GM10847 (cell line): ENCODE results near the gene MBOAT1.

Source experiments
- POLR2A ChIP-seq: IDR thresholded peaks from 2 replicates; pipeline ENCODE4 v1.6.1; 2011; ENCODE audit not compliant: insufficient read length; ENCODE audit errors: extremely low read depth

The MBOAT1 gene

GRCh38 chr6:20236344-20236743, 24.1 kb upstream of the MBOAT1 start:
- TF ChIP-seq POLR2A, result no peak

DNA sequence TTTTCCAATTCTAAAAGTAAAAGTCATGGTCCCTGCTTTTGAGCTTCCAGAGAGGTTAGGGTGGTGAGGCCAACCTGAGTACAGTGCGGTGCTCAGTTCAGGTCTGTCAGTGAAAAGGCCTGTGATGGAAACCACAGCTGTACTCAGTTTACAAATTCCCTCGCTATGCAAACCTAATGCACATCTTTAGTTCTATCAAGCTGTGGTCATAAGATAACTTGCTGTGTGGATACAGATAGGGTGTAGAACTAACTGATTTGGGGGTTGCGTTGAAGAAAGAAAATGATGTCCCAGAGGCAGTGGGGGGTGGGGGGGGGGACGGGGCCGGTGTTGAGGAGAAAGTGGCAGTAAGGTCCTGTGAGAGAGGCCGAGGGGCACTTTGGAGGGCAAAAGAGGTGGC, 22.8 kb upstream of the MBOAT1 start:
- no peak for TF ChIP-seq POLR2A

GRCh38 chr6:20234136-20234535, 21.9 kb upstream of the MBOAT1 start:
- TF ChIP-seq POLR2A, result no peak

GRCh38 chr6:20233007-20233730, 20.9 kb upstream of the MBOAT1 start:
- TF ChIP-seq POLR2A, result no peak

- no peak for TF ChIP-seq POLR2A
Observed at GRCh38 chr6:20232188-20232587, 19.9 kb upstream of the MBOAT1 start.

DNA sequence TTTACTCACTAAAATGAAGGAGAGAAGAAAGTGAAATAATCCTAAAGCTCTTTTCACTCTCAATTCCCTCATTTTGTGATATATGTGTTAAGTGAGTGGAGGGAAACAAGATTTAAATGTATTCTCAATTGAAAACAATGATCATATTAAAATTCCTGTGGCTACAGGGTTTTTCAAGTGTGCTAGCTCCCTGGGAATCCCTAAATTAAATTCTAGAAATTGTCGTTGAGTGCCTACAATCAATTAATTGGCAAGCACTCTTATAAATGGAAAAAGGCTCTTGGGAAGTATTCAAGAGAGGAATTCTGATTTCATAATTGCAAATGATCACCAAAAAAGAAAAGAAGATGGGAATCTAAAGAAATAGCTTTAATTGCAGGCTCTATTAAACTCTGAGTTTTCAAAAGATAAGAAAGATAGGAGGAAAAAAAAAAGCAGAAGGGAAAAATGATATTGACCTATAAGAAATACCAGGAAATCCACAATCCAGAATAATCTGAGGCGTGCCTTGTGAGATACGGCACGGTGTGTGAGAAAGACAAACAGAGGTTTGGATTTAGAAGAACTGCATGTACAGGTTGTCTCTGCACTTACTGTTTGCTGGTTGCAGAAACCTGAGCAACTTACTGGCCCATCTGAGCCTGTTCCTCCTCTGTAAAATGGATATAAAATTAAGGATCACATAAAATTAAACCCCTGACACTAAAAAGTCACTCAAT, 18.3 kb upstream of the MBOAT1 start:
- TF ChIP-seq POLR2A, result no peak

GRCh38 chr6:20229881-20230280, 17.6 kb upstream of the MBOAT1 start:
- no peak for TF ChIP-seq POLR2A

DNA sequence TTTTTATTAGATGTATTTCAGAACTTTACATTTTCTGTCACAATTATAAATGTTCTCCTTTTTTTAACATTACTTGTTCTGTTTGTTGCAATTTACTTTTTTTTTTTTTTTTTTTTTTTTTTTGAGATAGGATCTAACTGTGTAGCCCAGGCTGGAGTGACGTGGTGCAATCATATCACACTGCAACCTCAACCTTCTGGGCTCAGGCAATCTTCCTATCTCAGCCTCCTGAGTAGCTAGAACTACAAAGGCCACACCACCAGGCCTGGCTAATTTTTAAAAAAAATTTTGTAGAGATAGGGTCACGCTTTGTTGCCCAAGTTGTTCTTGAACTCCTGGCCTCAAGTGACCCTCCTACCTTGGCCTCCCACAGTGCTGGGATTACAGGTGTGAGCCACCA, 15.1 kb upstream of the MBOAT1 start:
- TF ChIP-seq POLR2A, result no peak

GRCh38 chr6:20223141-20223540, 10.9 kb upstream of the MBOAT1 start:
- TF ChIP-seq POLR2A, result no peak

GRCh38 chr6:20221421-20221820, 9.2 kb upstream of the MBOAT1 start:
- TF ChIP-seq POLR2A, result no peak

- TF ChIP-seq POLR2A, result no peak
Observed at GRCh38 chr6:20220359-20220758, 8.1 kb upstream of the MBOAT1 start.

DNA sequence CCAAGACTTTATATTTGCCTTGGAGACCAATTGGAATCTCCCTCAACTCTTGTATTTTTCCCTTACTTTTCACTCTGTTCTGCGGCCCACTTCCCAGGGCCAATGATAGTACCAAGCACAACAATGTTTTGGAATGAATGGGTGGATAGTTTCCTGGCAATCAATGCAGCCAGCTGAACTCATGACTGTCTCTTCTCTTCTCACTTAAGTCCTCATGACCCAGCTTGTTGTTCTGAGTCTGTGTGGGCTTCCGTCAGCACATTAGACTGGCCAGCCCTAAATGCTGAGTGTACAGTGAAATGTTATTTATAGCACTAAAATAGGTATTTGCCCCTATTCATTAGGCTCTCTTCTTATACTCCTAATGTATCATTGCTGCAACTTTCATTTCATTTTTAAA, 5.6 kb upstream of the MBOAT1 start:
- no peak for TF ChIP-seq POLR2A

DNA sequence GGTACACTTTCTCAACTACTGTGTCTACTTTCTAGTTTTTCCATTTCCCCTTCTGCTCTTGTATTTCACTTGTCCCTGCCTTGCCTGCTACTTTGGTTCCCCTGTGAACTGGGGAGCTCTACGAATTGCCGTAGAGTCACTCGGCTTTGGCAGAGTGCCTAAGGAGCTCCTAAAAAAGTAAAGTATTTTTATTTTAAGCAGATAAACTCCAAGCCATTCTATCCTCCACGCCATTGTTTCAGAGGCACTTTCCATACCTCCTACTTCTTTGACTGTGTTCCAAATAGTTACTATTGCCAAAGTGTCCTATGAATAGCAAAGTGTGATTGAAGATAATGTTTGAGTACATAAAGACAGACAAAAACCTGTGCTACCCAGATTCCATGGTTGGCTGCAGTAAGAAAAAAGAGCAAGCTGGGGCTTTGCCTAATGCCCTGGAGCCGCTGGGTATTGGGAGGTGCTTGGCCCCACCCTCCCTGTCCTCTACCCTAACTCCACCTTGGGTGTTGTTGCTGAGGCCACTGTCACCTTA, 5.1 kb upstream of the MBOAT1 start:
- TF ChIP-seq POLR2A, result no peak

DNA sequence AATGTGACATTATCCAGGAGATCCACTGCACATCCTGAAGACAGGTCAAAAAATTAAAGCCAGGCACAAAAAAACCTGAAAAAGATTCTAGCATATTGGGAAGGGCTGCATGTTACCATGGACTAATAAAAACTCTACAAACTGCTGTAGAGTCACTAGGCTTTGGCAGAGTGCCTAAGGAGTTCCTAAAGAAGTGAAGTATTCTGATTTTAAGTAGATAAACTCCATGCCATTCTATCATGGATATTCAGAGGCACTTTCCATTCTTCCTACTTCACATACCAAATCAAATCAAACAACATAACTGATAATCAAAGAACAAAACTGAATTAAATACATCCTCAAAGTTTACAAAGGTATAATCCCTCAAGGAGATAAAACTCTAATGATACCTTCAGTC, 3.0 kb upstream of the MBOAT1 start:
- no peak for TF ChIP-seq POLR2A

DNA sequence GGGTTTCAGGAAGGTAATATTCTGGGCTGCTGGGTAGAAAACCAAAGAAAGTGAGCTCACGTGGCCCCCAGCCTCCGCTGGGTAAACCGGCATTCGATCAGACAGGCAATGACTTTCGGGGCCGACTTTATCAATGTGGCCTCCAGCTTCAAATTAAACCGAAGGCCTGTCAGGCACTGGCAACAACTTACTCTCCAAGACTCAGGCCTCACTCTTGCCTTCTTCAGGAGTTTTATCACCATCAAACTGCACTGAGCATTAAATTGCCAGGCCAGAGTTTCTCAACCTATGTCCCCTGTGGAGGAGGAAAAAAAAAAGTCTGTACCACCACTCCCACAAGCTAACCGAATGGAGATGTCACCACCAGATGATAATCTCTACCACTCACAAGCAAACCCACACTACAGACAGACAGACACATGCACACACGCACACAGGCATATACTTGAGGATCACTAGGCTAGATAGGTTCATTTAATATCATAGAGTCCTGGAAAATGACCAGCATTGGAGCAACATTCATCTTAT, 1.1 kb upstream of the MBOAT1 start:
- no peak for TF ChIP-seq POLR2A

GRCh38 chr6:20211941-20212391, 303 bp downstream of the MBOAT1 start:
- no peak for TF ChIP-seq POLR2A

- no peak for TF ChIP-seq POLR2A
Observed at GRCh38 chr6:20211037-20211940, 980 bp downstream of the MBOAT1 start.
